T follicular helper cell (primary cell): ENCODE measurements around the gene CMTM4.

Experiments
- DNase-seq: peaks from one replicate; pipeline ENCODE4 v3.0.0-alpha.2; 2020; ENCODE audit warnings: low read depth
- total RNA-seq, 2 experiments: gene quantifications; one replicate each; lab custom pipeline; 2026; lab: John Stamatoyannopoulos, UW

CMTM4 gene
- total RNA-seq, result 5.2 to 7.5 reads per million in 2 experiments

DNA sequence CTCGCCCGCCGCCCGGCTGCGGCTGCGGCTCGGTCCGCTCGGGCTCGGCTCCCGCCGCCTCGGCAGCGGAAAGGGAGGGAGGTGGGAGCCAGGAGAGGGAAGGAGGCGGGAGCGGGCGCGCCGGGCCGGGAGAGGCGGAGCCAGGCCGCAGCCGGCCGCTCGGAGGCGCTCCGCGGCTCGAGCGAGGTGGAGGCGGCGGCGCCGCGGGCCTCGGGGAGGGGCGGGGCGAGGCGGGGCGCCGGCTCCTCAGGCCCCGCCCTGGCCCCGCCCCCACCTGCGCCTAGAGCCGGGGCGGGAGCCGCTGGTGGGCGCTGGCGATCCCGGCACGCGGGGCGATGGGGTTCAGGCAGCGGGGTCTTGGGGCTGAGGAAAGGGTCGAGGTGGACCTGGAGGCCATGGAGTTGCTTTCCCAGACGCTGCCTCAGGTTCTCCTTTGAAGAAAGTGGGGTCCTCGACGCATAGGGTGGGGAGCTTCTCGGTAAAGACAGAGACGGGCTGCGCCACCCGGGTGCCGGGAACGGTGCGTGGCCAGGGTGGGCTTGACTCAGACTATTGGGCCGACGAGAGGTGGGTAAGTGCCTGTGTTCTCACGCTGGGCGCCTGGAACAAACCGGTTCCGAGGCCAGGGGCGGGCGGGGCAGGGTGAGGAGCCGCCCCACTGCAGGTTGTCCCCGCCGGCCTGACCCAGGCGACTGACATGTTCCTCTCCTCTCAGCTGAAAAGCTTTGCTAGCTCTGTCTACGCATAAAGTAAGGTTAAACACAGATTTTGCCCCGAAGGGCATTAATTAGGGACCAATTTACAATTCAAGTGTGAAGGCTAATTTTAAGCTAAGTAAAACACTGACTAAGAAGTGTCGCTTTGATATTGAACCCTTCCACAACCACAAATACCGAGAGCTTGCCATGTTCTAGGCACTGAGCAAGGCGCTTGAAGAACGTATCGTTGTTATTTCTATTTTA is at the start of gene CMTM4:
CMTM4 (minus strand) TSS at position 75 of the 962 bp plus-strand sequence. CDS start 218 bp downstream, outside the sequence.
- DNase-seq, result peak; percentile 70

- no peak for DNase-seq
These were observed 49.5 kb upstream of the CMTM4 start for GRCh38 chr16:66746048-66746447.

DNA sequence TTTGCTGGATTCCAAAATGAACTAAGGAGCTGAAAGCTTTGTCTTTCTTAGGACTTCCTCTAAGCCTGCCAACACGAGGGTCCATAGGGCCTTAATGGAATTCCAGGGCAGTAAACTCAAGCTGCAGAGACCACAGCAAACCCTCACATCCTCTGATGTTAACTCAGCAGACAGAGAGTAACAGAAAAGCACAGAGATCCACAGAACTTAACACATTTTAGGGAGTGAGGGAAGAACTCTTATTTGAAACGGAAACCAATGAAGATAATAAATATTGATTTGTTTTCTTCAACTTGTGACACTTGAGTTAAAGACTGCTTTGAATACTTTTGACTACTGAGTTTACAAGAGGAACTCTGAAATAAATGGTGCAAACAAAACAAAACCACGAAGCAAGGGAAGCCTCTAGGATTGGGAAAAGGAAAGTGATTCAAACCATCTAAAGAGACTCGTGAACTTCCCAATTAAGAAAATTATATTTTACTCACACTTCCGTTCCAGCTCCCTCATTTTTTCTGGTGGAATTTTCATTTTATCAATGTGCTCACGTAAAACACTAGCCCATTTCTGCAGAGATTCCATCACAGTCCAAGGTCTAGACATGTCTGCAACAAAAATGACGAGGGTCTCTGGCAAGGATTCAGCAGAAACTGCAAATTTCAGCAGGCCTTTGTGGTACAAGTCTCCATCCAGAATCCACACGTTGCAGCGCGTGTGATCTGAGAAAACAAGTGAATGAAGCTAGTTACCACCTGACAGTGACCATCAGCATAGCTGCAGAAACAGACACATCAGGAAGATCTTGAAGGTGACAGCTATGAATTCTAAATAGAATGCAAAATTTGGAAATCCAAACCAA is 45.6 kb upstream of the CMTM4 start:
- DNase-seq, result no peak

DNA sequence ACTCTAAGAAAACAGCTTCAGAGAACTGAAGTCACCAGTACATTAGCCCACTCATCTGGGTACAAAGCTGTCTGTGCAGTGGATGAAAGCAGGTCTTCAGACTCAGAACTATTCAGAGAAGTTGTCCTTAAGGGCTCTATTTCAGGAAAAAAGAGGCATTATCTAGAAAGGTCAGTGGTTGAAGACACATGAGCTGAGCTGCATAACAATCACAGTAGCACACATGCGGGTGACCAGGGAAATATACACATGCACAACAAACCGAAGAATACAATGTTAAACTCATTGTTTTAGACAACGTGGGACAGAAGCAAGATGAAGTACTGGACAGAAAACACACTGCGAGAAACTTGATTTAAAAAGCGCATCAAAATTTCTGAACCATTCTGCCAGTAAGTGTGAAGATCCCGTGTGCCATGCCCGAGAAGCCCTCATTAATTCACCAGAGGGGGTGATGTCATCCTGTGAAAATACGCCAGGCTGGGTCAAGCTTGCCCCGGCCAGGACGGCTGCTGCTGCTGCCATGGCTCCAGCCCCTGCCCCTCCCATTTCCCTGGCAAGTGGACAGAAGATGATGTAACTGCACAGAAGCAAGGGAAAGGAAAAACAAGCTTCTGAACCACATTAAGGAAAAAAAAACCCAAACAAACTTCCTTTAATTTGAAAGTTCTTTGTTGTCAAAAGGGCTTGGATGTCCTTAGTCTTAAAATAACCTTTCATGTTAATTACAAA is 44.8 kb upstream of the CMTM4 start:
- DNase-seq, result no peak

DNA sequence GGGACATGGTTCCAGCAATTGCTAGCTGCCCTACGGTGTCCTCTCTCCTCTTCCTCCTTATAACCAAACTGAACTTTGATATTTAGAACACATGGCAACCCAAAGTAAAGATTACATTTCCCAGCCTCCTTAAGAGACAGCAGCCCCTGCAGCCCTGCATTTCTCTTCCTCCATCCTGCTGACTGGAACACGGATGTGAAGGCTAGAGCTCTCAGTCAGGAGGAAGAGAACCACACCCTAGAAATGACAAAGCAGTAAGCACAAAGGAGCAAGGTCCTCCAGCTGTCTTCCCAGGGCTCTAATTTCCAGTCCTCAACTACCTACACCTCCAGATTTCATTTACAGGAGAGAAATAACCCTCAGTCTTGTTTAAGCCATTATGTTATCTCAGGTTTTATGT is 44.0 kb upstream of the CMTM4 start:
- DNase-seq, result no peak

GRCh38 chr16:66740010-66740409 is 43.5 kb upstream of the CMTM4 start:
- no peak for DNase-seq

GRCh38 chr16:66735891-66736290 is 39.3 kb upstream of the CMTM4 start:
- DNase-seq, result no peak

- DNase-seq, result no peak
These were observed 34.6 kb upstream of the CMTM4 start for GRCh38 chr16:66731101-66731500.

DNA sequence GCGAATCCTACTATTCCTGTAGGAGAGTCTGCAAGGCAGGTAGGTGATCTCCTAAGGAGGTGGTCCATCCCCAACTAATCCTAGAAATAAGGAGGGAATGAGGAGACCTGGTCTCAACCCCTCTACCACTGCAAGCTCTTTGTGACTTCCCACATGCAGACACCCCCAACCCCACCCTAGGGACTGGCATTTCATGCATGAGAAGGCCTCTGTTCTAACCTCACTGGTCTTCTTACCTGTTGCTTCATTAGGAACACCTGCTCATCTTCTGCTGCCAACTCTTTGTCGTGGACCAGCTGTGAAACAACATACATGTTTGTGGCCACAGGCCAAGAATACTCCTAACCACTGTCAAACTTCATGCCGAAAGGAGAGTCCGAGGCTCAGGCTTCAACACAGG is 32.3 kb upstream of the CMTM4 start:
- DNase-seq, result no peak

DNA sequence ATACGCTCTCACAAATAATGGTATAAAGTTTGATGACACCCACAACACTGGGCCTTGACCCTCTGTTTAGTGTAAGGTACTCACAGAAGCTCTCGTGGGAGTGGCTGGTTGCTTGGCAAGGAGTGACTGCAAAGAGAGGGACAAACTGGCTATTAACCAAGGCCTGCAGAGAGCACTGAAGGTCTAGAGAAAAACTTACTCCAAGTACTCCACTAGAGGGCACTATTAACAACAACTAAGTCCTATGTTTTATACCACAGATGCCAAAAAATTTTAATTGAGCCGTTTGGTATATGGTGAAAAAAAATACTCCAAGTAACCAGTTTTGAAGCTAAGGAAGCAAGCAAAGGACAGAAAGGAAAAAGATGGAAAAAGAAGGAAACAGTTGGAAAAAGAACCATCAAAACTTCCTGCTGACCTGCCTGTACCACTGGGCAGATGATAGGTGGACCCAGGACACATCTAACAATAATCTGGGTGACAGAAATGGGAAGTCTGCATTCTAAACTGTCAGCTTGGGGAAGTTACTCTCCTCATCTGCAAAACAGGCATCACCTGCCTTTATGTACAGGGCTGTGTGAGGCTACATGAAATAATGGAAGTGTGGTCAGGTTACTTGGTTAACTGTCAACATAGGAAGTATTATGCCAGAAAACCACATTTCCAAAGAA is 31.7 kb upstream of the CMTM4 start:
- no peak for DNase-seq

- no peak for DNase-seq
These were observed 24.2 kb upstream of the CMTM4 start for GRCh38 chr16:66720766-66721165.

- DNase-seq, result no peak
These were observed 22.7 kb upstream of the CMTM4 start for GRCh38 chr16:66719246-66719645.

- no peak for DNase-seq
These were observed 21.2 kb upstream of the CMTM4 start for GRCh38 chr16:66717776-66718175.

- no peak for DNase-seq
These were observed 20.7 kb upstream of the CMTM4 start for GRCh38 chr16:66717112-66717675.

DNA sequence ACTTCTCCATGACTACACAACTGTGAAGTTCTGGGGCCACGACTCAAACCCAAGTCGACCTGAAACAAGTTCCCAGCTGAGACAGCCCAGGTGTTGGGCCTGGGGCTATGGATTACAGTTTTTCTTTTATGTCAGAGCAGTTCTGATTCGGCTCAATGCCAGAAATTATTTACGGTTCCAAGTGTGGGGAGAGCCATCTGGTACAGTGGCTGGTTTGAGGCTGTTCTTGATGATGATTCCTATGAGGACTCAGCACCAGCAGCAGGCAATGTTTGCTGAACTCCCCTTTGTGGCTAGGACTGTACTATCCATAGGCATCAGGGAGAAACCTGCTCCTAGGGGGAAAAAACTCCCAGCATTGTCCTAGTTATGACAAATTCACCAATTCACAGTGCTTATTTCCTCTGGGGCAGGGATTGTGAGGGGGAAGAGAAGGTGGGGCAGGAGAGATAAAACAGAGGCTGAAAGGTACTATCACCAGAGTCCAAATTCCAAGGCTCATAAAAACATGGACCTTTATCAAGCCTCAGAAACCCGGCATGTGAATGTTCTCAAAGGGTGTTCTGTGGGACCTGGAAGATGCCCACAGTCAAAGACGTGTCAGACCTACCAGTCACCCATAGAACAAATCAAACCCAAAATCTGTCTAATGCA is 18.2 kb upstream of the CMTM4 start:
- no peak for DNase-seq

GRCh38 chr16:66714062-66714461 is 17.5 kb upstream of the CMTM4 start:
- DNase-seq, result no peak

DNA sequence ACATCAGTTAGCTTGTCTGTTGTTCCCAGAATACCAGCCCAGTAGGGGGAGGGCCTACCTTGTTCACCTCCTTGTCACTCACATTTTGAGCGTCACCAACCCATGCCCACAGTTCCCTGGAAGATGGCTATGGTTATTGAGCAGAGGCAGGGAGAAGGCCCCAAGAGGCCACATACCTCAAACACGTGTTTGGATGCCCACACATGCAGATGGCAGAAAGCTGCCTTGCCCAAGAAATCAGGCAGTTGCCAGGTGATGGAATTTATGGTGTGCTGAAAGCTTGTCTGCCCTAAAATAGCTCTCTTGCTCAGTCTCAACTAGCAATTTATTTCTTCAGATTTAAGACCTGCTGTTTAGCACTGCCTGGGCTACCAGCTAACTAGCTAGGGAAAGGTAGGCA is 16.5 kb upstream of the CMTM4 start:
- no peak for DNase-seq

DNA sequence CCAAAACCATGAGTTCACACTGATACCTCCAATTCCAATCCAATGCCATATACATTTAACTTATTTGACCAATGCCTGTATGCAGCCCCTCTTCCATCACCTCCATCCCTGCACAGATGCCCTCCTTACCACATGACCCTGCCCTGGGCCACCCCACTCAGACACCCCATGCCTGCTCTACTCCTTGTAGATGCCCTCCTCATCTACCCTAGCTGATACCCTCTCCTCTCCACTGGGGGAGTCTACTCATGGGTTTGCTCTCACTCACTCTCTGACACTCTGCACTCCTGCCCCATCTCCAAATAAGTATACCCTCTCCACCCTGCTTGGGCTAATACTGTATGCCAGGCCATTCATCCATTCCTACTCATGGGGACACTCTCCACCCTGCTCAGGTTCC is 16.0 kb upstream of the CMTM4 start:
- no peak for DNase-seq

DNA sequence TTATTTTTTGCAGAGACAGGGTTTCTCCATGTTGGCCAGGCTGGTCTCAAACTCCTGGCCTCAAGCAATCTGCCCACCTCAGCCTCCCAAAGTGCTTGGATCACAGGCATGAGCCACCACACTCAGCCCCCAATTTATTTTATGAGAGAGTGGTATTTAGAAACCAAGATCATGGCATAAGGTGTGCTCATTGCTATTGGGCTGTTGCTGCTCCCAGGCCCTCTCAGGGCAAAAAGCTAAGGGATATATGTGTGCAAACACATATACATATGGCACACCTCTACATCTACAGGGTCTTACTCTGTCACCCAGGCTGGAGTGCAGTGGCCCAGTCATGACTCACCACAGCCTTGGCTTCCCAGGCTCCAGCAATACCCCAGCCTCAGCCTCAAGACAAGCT is 15.0 kb upstream of the CMTM4 start:
- no peak for DNase-seq

GRCh38 chr16:66706506-66706880 is 9.9 kb upstream of the CMTM4 start:
- DNase-seq, result no peak
